Heart right ventricle (tissue), 16 donors: ENCODE data around the gene CAST. TPM values are rescaled to one million over a fixed set of nuclear protein-coding genes. Genes with fewer than 3 reads are reported as not detected.
A peak's percentile ranks its signal among the peaks of the same experiment; 100 is the strongest.

Experiments
- ATAC-seq, 8 donors: fragments of 200-7000 bp; cut with Tn5 transposase; one replicate each; pipeline ENCODE4 v1.9.1; 2020; ENCODE audit warnings: mild to moderate bottlenecking in 8 of 8, moderate library complexity in 8 of 8, moderate number of reproducible peaks in 1 of 8
- DNase-seq, 2 donors: peaks; one replicate each; pipeline ENCODE4 v3.0.0-alpha.2; 2020
- H3K27ac ChIP-seq, 10 donors: fragments of 200-600 bp; sonication (generic) in 2 of 10; one replicate each; pipeline versions ENCODE4 v1.5.0 to v1.8.0; 2020 to 2022; ENCODE audit warnings: mild to moderate bottlenecking in 3 of 10
- H3K27me3 ChIP-seq, 7 donors: fragments of 200-600 bp; one replicate each; pipeline ENCODE4 v1.8.0; 2021 to 2022; ENCODE audit warnings: mild to moderate bottlenecking in 2 of 7
- H3K36me3 ChIP-seq, 9 donors: fragments of 200-600 bp; sonication (generic) in 1 of 9; one replicate each; pipeline versions ENCODE4 v1.5.0 to v1.8.0; 2020 to 2022; ENCODE audit warnings: mild to moderate bottlenecking in 2 of 9
- H3K4me1 ChIP-seq, 9 donors: fragments of 200-600 bp; sonication (generic) in 1 of 9; one replicate each; pipeline versions ENCODE4 v1.5.0 to v1.8.0; 2020 to 2022; ENCODE audit warnings: mild to moderate bottlenecking in 4 of 9
- H3K4me3 ChIP-seq, 10 donors: fragments of 200-600 bp; sonication (generic) in 2 of 10; one replicate each; pipeline versions ENCODE4 v1.5.0 to v1.8.0; 2020 to 2022; ENCODE audit warnings: mild to moderate bottlenecking in 7 of 10, moderate library complexity in 2 of 10
- H3K9me3 ChIP-seq, 11 donors: fragments of 200-600 bp in 10 of 11; sonication (generic) in 2 of 11; one replicate each; pipeline versions ENCODE4 v1.5.0 to v1.8.0; 2013 to 2022; ENCODE audit warnings: mild to moderate bottlenecking in 2 of 11, control low read depth in 1 of 11, moderate library complexity in 1 of 11
- CTCF ChIP-seq, 9 donors: fragments of 200-600 bp; sonication (generic) in 2 of 9; IDR thresholded peaks; one replicate each; pipeline versions ENCODE4 v1.5.0 to v1.8.0; 2021 to 2022; ENCODE audit warnings: antibody characterized with exemption in 9 of 9, mild to moderate bottlenecking in 5 of 9, moderate library complexity in 1 of 9
- whole genome bisulfite sequencing, 2 donors: extraction: QIAGEN DNeasy Blood & Tissue Kit; methylation state at CpG; one replicate each; pipeline ENCODE4 v1.1.7; 2013; ENCODE audit warnings: inconsistent platforms in 1 of 2; 5-methylcytosine and 5-hydroxymethylcytosine counted together
- intact Hi-C, 10 donors: fragments of 100-400 bp; cut with DNase I; formaldehyde crosslinking; loops; one replicate each; pipeline versions ENCODE4 v1.11.1 to v1.14.2; 2022
- polyA plus RNA-seq, 2 donors: library from polyadenylated mRNA; stranded (reverse); fragments of 200-250 nt; gene quantifications; one replicate each; pipeline ENCODE4 v1.2.3, GENCODE V29; 2013
- total RNA-seq, 10 donors: library from RNA; stranded (reverse); fragmentation: NEBNext Ultra II Directional in 3 of 10; extraction: Animal tissue kit (Norgen Biotek cat#: 25700) in 3 of 10; gene quantifications; one replicate each; pipeline versions ENCODE4 v1.2.1 to v1.2.4, GENCODE V29; 2021 to 2023
- donor health status: Arrhythmogenic right ventricular cardiomyopathy.
- donor health status: ischemic (EF 13 %, LVEDD 7.1; RV severe dilation, severe dysfunction).
- donor health status: healthy with polysubstance abuse.
- donor health status: DM: no; HTN: yes; CAD: no.
- donor health status: DM: no; HTN: no; CAD: no.
- donor health status: ischemic (EF 25% LVEDD 6.9; RV normal size, moderate dysfunction).
- donor health status: ischemic (EF 25% LVEDD 5.7; RV mildly dilated, moderate dysfunction).
- donor health status: healthy.
- donor health status: DM: yes; HTN: yes; CAD: no.
- donor health status: Ischemic cardiomyopathy.
- donor health status: ischemic (EF 35%, LVEDD 5.7; RV mildly dilated, moderate dysfunction).
- donor health status: nonischemic (EF 11% LVEDD 7.7; RV severe dilation, severe dysfunction).
- donor health status: DM: yes; HTN: yes; CAD: no.
- donor health status: PGD.
- donor health status: ischemic (EF 29% LVEDD 5.4; RV normal size, mild dysfunction).
- donor health status: nonischemic (EF 23%, LVEDD 6.1; RV moderate dilation, normal function).

Gene CAST
- total and polyA plus RNA-seq, 12 donors = 174 to 783 (median 488) TPM

- peak in 3 of 8 donors; percentile 4 to 14 (median 5) for ATAC-seq
- DNase-seq = no peak
These were observed 52.3 kb downstream of the CAST start for GRCh38 chr5:96714450-96714849.

DNA sequence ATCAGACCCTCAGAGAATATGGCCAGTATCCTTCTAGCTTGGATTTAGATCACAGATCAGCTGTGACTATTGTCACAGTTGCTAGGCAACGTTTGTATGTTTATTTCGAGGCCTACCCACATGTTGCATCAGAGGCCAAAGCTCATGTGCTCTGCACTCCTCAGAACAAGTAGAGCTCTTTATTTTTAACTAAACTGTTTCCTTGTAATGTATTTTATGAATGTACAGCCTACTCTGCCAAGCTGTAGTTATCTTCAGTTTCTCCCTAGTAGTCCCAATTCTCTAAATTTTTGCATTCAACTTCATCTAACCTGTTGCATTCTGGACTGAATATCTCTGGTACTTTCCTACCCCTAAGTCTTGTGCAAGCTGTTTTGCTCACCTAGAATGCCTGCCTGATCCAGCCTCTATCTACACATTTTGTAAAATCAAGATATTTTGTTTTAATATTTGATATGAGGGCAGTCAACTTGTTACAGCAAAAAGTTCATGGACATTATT, 52.8 kb downstream of the CAST start:
- no peaks in the 10 kb centered on the region for H3K36me3 ChIP-seq
- DNase-seq (peak in 1 of 2 donors; percentile 73), ATAC-seq (peak; percentile 76 to 91 (median 86))
- TF ChIP-seq CTCF (IDR thresholded peaks at IDR 0.05) = no peak
- WGBS, 2 donors = 0 to 2% methylated on average over 2 of the region's 2 CpGs
- intact Hi-C loops = loop anchor here in 2 of 10 donors (5.0 to 10.0 kb wide), 2 partner anchors 100 to 583 kb away; no protein-coding TSS in a partner anchor
- no peaks in the 10 kb centered on the region for H3K9me3 ChIP-seq
- H3K4me1 ChIP-seq = peaks cover 5 to 98% (median 79%) of the 10 kb centered on the region in 9 donors
- H3K27ac ChIP-seq = peak overlapping the region; percentile 49 to 80 (median 65)
- no peaks in the 10 kb centered on the region for H3K27me3 ChIP-seq
- H3K4me3 ChIP-seq = no peak overlapping the region

More at GRCh38 chr5:96714450-96714849, 52.3 kb downstream of the CAST start:
- Histone ChIP-seq H3K27me3 (no peaks in the 10 kb centered on the region), H3K27ac (peak overlapping the region; percentile 49 to 80 (median 65)), H3K36me3 (no peaks in the 10 kb centered on the region), H3K9me3 (no peaks in the 10 kb centered on the region), H3K4me3 (no peak overlapping the region), H3K4me1 (peaks cover 5 to 100% (median 77%) of the 10 kb centered on the region in 9 donors)
- intact Hi-C loops = loop anchor here in 2 of 10 donors (5.0 to 10.0 kb wide), 2 partner anchors 100 to 582 kb away; no protein-coding TSS in a partner anchor
- no peak for TF ChIP-seq CTCF (IDR thresholded peaks at IDR 0.05)

GRCh38 chr5:96716007-96716406, 53.8 kb downstream of the CAST start:
- Histone ChIP-seq H3K9me3 (no peaks in the 10 kb centered on the region), H3K36me3 (no peaks in the 10 kb centered on the region), H3K4me3 (no peak overlapping the region), H3K27ac (peak overlapping the region; percentile 17 to 80 (median 65)), H3K4me1 (peaks cover 5 to 100% (median 83%) of the 10 kb centered on the region in 9 donors), H3K27me3 (no peaks in the 10 kb centered on the region)
- DNase-seq = no peak
- no peak for TF ChIP-seq CTCF (IDR thresholded peaks at IDR 0.05)
- no peak for ATAC-seq
- intact Hi-C loops = loop anchor here in 1 of 10 donors (10.0 kb wide), 1 partner anchor 101 kb away; no protein-coding TSS in a partner anchor
- 67 to 76% methylated on average over 5 of the region's 5 CpGs for WGBS, 2 donors

DNA sequence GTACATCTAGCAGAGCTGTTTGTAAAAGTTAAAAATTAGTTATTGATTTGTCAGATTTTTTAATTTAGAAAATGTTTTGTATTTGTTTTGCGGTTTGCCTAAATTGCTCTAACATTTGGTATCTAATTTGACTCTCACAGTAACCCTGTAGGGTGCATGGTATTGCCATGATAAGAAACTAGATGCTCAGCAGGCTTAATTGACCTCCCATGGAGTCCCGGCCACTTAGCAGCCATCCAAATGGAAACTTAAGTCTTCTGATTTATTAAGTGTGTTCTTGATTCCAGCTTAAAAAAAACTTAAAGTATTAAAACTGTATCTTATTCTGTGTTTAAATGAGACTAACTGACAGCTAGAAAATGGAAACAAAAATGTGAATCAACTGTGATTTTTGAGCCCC, 54.5 kb downstream of the CAST start:
- Histone ChIP-seq H3K27me3 (no peaks in the 10 kb centered on the region), H3K9me3 (no peaks in the 10 kb centered on the region), H3K27ac (peak overlapping the region in 7 of 10 donors; percentile 17 to 80 (median 70)), H3K36me3 (no peaks in the 10 kb centered on the region), H3K4me3 (no peak overlapping the region), H3K4me1 (peaks cover 5 to 100% (median 83%) of the 10 kb centered on the region in 9 donors)
- no peak for ATAC-seq
- intact Hi-C loops = loop anchor here in 1 of 10 donors (10.0 kb wide), 1 partner anchor 102 kb away; no protein-coding TSS in a partner anchor
- no peak for TF ChIP-seq CTCF (IDR thresholded peaks at IDR 0.05)
- DNase-seq = no peak
- WGBS, 2 donors = 38 to 45% methylated on average over 2 of the region's 2 CpGs
